VCaP (cell line): ENCODE results near the gene LMBR1.

Source experiments
- H3K27ac ChIP-seq: fragments of 450-650 bp; 2 replicates; pipeline ENCODE4 v1.5.1; 2017
- CTCF ChIP-seq: fragments of 450-650 bp; conservative IDR thresholded peaks from 2 replicates; pipeline ENCODE4 v1.5.1; 2017; ENCODE audit warnings: mild to moderate bottlenecking, moderate library complexity

LMBR1 gene

GRCh38 chr7:156840134-156840533 lies 52.8 kb downstream of the LMBR1 start:
- TF ChIP-seq CTCF, result no peak
- no peak overlapping the region for H3K27ac ChIP-seq

DNA sequence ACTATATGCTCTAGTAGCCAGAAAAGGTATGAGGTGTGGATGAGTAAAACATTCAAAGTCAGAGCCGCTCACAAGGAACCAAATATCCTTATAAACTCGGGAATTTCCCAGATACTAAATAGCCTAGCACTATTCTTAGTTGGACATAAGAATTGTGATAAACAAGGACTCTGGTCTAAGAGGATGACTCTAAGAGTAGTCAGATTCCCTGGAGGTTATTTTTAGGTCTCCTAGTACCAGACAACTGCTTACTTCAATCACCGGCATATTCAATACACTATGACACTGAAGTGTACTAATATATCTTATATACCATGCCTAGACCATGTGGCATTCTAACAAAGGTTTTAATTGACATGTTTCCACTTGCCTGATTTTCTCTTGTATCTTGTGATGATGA lies 56.5 kb downstream of the LMBR1 start:
- TF ChIP-seq CTCF, result no peak
- H3K27ac ChIP-seq, result no peak overlapping the region

- no peak overlapping the region for H3K27ac ChIP-seq
- no peak for TF ChIP-seq CTCF
Measured at GRCh38 chr7:156834462-156834861, 58.5 kb downstream of the LMBR1 start.

DNA sequence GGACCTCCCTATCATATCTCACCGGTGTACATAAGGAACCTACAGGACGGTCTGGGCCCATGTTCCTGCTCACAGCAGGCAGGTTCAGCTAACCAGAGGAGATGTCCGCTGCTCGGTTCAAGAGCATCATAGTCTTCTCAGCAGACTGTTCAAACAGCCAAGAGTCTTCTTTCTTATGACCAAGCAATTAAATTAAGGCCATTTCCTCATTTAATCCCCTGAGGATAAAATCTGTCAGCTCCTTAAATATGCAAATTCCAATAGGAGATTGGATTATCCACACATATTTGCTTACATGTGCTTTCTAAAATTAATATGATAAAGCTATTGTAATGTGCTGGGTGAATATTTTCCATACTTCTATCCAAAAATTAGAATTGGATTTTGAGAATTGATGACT lies 59.7 kb downstream of the LMBR1 start:
- H3K27ac ChIP-seq, result no peak overlapping the region
- TF ChIP-seq CTCF, result no peak

- no peak for TF ChIP-seq CTCF
- H3K27ac ChIP-seq, result no peak overlapping the region
Measured at GRCh38 chr7:156832195-156832877, 60.6 kb downstream of the LMBR1 start.

DNA sequence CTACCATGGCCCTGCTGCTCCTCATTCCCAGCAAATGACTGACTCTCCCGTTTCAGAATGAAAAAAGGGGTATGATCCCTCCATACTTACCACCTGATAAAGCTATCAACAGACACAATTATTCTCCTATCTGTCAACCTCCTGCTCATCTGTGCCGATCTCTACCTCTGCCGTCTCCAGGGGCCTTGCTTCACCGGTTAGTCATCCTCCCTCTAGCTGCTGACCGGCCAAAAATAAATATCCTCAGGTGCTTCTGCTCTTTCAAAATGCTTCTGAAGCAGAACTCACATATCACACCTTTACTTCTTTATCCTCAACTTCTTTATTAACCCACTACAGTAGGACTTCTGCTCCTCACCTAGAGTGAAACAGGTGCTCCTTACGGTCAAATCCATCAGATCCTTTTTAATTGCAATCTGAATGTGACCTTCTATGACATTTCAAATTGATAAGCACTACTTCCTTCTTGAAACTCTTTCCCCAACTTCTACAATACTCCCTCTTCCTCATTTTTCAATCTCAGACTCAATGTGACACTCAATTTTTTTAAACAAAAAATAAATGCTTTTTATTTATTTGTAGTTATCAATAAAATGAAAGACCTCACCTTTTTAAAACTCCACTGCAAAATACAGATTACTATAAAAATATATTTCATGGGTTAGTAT lies 63.2 kb downstream of the LMBR1 start:
- no peak overlapping the region for H3K27ac ChIP-seq
- TF ChIP-seq CTCF, result no peak

- peak; percentile 89 for TF ChIP-seq CTCF
- no peak overlapping the region for H3K27ac ChIP-seq
Measured at GRCh38 chr7:156827587-156828203, 65.3 kb downstream of the LMBR1 start.
